Measurements from ENCODE around the gene EXOC7.

Gene EXOC7

GRCh38 chr17:76085066-76085730, 18.4 kb downstream of the EXOC7 start:
- TF ChIP-seq ZBTB7A (IDR thresholded peaks at IDR 0.05; ENCODE audit: low read depth) = no peak
- TF ChIP-seq CREB1 (IDR thresholded peaks at IDR 0.05; ENCODE audit: low read depth) = no peak
- TF ChIP-seq RAD21 (IDR thresholded peaks at IDR 0.05; ENCODE audit: low read depth) = no peak
- no peak for TF ChIP-seq CEBPB (IDR thresholded peaks at IDR 0.05)
- no peak for TF ChIP-seq NFIC (IDR thresholded peaks at IDR 0.05)
- TF ChIP-seq TEAD4 (IDR thresholded peaks at IDR 0.05) = no peak
- TF ChIP-seq TCF12 (IDR thresholded peaks at IDR 0.05; ENCODE audit: low read depth) = no peak
- no peak for TF ChIP-seq EGR1 (IDR thresholded peaks at IDR 0.05)
- no peak for TF ChIP-seq TAF1 (IDR thresholded peaks at IDR 0.05; ENCODE audit: low read depth)
- no peak for TF ChIP-seq FOXM1 (IDR thresholded peaks at IDR 0.05; ENCODE audit: borderline replicate concordance, low read depth)
- TF ChIP-seq YY1 (IDR thresholded peaks at IDR 0.05; ENCODE audit: low read depth) = no peak
- no peak for TF ChIP-seq EP300 (IDR thresholded peaks at IDR 0.05; ENCODE audit: borderline replicate concordance)
- no peak for TF ChIP-seq MAX (IDR thresholded peaks at IDR 0.05)
- TF ChIP-seq REST (IDR thresholded peaks at IDR 0.05; ENCODE audit: low read depth) = no peak
- TF ChIP-seq USF1 (IDR thresholded peaks at IDR 0.05) = no peak

- TF ChIP-seq CREB1 (IDR thresholded peaks at IDR 0.05; ENCODE audit: low read depth) (no peak), USF1 (IDR thresholded peaks at IDR 0.05) (no peak), RAD21 (IDR thresholded peaks at IDR 0.05; ENCODE audit: low read depth) (no peak), TAF1 (IDR thresholded peaks at IDR 0.05; ENCODE audit: low read depth) (no peak), REST (IDR thresholded peaks at IDR 0.05; ENCODE audit: low read depth) (no peak), EP300 (IDR thresholded peaks at IDR 0.05; ENCODE audit: borderline replicate concordance) (no peak), CEBPB (IDR thresholded peaks at IDR 0.05) (no peak), YY1 (IDR thresholded peaks at IDR 0.05; ENCODE audit: low read depth) (no peak), FOXM1 (IDR thresholded peaks at IDR 0.05; ENCODE audit: borderline replicate concordance, low read depth) (no peak), TEAD4 (IDR thresholded peaks at IDR 0.05) (no peak), MAX (IDR thresholded peaks at IDR 0.05) (no peak), EGR1 (IDR thresholded peaks at IDR 0.05) (no peak), TCF12 (IDR thresholded peaks at IDR 0.05; ENCODE audit: low read depth) (no peak)
Observed at GRCh38 chr17:76083536-76084182, 19.9 kb downstream of the EXOC7 start.

- peak; percentile 40 for TF ChIP-seq NFIC (IDR thresholded peaks at IDR 0.05)
- no peak for TF ChIP-seq RAD21 (IDR thresholded peaks at IDR 0.05; ENCODE audit: low read depth)
Observed at GRCh38 chr17:76082326-76083251, 21.0 kb downstream of the EXOC7 start.

- TF ChIP-seq TAF1 (IDR thresholded peaks at IDR 0.05; ENCODE audit: low read depth) = no peak
- no peak for TF ChIP-seq CREB1 (IDR thresholded peaks at IDR 0.05; ENCODE audit: low read depth)
- TF ChIP-seq CEBPB (IDR thresholded peaks at IDR 0.05) = no peak
- no peak for TF ChIP-seq MAX (IDR thresholded peaks at IDR 0.05)
- no peak for TF ChIP-seq USF1 (IDR thresholded peaks at IDR 0.05)
- no peak for TF ChIP-seq NFIC (IDR thresholded peaks at IDR 0.05)
- TF ChIP-seq EGR1 (IDR thresholded peaks at IDR 0.05) = no peak
- TF ChIP-seq REST (IDR thresholded peaks at IDR 0.05; ENCODE audit: low read depth) = no peak
- no peak for TF ChIP-seq YY1 (IDR thresholded peaks at IDR 0.05; ENCODE audit: low read depth)
- TF ChIP-seq RAD21 (IDR thresholded peaks at IDR 0.05; ENCODE audit: low read depth) = no peak
- TF ChIP-seq TCF12 (IDR thresholded peaks at IDR 0.05; ENCODE audit: low read depth) = no peak
- no peak for TF ChIP-seq ZBTB7A (IDR thresholded peaks at IDR 0.05; ENCODE audit: low read depth)
- no peak for TF ChIP-seq EP300 (IDR thresholded peaks at IDR 0.05; ENCODE audit: borderline replicate concordance)
- TF ChIP-seq FOXM1 (IDR thresholded peaks at IDR 0.05; ENCODE audit: borderline replicate concordance, low read depth) = no peak
- TF ChIP-seq TEAD4 (IDR thresholded peaks at IDR 0.05) = no peak
Observed at GRCh38 chr17:76081295-76082210, 22.0 kb downstream of the EXOC7 start.

All from Ishikawa (cell line).